HG03378 (cell line): ENCODE results near the gene GPR55.

ENCODE experiments used
- ATAC-seq: cut with Tn5 transposase; IDR thresholded peaks from one replicate; pipeline ENCODE4 v1.9.1; 2021; ENCODE audit warnings: mild to moderate bottlenecking, moderate library complexity; ENCODE audit not compliant: unreplicated experiment

GPR55 gene

DNA sequence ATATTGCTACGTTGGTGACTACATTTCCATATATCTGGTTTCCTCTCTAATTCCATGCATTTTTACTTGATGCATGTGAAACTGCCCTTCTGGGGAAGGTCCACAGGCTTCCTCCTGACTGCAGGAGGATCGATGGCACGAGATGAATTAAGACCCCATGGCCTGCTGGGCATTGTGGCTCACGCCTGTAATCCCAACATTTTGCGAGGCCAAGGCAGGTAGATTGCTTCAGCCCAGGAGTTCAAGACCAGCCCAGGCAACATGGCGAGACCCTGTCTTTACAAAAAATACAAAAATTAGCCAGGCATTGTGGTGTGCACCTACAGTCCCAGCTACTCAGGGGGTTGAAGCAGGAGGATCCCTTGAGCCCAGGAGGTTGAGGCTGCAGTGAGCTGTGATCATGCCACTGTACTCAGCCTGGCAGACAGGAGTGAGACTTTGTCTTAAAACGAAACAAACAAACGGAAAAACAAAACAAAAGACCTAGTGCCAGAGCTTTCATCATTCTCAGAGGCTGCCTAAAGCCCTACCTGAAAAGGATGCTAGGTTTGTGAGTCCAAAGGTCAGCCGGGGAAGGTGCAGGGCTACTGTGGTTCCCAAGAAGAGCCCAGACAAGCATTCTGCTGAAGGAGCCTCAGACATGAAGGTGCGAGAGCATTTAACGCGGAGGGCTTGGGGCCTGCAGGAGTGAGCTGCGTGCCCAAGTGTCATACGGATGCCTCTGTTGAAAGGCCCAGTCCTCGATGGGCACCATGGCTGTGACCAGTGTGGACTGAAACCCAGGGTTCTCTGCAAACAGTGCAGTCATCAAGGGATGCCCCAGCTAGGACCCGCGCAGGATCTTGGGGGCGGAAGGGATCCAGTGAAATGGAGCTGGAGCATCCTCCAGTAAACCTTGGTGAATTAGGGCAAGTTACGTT lies 21.6 kb downstream of the GPR55 start:
- no peak for ATAC-seq

DNA sequence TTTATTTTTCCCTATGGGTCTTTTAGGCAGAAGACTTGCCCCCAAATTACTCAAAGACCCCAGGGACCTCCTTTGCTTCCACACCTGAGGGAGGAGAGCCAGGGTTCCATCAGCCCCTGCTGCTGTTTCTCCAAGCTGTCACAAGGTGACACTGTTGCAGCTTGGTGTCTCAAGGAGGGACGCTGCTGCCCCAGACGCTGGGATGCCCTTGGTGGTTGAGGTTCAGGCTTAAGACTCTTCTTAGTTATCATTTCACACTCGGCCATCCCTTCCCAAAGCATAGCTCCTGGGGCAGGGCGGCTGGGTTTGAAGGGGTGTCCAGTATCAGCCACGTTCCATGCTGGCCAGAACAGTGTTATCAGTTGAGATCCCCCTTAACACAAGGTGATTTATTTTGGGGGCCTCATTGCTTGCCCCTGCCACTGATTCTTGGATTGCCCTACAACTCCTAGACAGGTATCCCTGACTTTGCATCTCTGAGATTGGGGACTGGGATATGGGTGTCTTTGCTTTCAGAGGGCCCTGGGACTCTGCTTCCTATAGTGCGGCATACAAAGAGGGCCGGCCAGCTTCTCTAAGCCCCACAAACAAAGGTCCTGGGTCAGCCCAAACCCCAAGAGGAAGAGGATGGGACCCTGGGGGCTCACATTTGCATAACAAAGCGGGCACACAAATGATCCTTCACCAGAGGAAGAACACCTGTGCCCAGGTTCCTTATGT lies 22.7 kb downstream of the GPR55 start:
- peak; percentile 65 for ATAC-seq

DNA sequence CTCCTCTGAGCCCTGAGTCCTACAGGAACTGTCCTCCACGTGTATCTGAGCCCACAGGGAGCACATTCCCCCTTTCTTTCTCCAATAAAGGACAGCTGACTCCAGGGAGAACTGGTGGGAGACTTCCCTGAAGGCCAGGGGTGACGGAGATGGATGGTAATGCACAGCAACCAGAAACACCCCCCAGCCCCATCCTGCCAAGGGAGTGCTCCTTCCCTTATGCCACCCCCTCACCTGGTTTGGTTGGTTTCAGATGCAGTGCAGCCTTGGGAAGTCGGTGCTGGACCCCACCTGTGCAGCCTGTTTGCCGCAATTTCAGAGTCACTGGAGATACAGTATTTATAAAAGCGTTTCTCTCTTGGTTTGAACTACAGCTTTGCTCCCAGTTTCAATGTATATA lies 24.0 kb downstream of the GPR55 start:
- ATAC-seq = no peak

DNA sequence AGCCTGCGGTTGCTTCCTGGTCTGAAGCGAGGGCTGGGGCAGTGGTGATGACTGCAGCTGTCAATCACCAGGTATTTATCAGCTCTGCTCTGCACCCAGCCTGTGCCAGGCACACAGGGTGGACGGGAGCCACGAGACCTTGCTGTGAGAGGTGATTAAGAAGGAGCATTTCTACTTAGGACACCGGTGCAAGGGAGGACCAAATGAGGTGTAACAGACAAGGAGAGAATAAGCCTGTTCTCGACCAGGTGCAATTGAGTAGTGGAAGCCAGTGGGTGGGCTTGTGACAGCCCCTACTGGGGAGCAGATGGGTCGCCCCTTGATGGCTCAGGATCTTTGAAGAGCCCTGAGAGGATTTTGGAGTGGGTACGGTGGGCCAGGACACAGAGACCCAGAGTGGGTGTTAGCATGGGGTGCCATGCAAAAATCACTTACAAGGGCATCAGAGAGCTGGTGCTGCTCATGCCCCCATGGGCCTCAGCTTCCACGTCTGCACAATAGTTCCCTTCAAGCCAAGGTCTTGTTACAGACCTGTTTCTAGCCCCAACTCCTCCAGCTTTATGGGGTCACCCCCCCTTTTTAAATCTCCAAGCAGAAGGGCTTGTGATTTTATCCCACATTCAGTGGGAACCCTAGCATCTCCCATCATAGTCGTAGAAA lies 24.6 kb downstream of the GPR55 start:
- ATAC-seq = no peak

DNA sequence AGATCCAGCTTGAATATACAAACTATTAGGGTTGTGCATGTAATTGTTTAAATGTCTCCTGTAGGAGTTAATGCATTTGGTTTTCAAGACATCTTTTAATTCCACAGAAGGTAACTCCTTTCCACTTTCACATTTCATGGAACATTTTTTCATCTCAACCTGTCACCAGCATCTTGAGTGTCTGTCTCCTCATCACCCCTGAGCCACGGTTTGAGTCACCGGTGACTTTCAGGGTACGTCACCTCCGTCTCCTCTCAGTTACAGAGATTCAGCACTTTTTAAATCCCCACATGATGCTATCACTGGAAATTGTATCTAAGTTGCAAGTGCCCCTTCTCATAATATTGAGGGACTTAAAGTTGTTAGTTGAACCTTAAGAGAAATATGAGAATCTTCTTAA lies 25.3 kb downstream of the GPR55 start:
- no peak for ATAC-seq

DNA sequence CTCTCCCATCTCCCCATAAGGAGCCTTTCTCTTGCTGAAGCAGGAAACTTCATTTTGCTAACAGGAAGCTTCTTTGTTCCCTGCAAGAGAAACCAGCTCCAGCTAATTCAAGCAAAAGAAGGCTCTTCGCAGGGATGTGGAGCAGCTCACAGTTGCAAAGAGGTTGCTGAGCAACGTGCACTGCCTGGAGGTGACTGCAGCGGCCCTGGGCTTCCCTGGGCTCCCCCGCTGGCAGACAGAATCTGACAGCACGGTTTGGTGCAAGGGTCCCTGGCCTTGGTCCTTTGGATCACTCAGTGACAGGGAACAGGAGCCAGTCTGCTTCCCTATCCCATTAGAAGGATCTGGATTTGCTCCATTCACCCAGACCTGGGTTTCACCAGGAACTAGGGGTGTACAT lies 25.8 kb downstream of the GPR55 start:
- no peak for ATAC-seq

DNA sequence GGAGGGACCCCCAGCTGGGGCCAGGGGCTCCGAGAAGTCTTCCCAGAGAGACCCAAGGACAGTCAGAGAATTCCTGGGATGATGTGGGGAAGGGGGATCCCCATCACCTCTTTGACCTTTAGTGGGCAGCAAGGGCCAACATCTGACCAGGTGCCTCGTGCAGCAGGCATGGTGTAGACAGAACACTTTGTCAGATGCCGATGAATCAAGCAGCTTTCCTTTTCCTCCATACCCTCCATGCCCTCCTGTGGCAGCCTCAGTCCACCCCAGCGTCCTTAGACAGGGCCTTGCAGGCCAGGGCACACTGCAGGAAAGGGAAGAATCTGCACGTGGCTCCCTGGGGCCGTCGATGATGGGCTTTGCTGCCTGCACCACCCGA lies 26.3 kb downstream of the GPR55 start:
- no peak for ATAC-seq

DNA sequence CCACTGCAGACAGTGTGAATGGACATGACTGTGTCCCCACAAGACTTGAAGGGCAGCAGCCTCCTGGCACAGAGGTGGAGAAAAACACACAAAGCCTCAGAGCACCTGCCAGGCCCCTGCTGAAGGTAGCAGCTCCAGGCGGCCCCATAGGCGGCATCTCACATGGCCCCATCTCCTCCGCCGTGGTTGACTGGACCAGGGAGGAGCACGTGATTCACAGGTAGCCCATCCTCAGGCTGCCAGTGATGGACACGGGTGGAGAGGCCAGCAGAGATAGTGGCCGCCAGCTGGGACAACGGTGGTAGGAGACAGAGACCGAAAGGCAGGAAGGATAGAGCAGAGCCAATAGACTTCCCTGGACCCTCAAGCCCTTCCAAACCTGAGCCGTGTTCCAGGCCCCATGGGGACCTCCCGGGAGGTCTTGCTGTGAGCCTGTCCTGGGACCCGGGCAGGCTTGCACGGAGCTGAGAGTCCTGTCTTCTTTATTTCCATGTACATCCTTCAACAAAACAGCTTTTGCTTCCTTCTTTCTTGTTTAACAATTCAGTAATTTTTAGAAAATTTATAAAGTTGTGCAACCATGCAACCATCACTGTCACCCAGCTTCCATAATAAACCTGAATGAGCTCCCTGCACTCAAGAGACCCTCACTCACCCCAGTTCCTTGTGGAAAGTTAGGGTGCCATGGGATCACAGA lies 26.9 kb downstream of the GPR55 start:
- no peak for ATAC-seq

DNA sequence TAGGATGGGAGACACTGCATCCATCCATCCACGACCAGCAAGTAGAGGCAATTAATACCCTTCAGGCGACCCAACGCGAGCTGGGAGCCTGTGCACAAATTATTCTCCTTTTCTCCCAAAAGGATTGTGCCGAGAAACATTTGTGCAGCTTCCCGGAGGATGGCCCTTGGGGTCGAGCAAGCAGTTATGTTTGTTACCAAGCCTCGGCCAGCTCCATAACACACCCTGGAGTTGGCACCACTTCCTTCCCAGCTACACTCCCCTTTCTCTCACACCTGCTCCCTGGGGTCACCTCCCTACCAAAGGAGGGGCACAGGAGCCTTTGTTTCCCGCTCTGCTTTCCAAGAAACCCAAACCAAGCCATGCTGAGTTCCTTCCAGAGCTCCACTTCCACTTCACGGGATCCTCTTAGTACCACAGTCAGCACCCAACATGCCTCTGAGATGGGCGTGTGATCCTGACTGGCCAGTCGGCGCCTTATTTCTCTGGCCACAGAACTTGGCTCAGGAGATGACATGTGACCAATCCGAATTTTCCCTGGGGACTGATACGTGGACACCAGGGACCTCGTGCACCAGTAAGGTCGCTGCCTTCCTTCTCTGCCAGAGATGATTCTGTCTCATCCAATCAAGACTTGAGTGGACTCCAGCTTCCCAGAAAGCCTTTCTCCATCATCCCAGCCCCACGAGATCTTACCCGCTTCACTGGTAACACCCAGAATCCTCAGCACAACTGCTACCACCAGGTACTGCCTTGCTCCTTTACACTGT lies 28.5 kb downstream of the GPR55 start:
- no peak for ATAC-seq

DNA sequence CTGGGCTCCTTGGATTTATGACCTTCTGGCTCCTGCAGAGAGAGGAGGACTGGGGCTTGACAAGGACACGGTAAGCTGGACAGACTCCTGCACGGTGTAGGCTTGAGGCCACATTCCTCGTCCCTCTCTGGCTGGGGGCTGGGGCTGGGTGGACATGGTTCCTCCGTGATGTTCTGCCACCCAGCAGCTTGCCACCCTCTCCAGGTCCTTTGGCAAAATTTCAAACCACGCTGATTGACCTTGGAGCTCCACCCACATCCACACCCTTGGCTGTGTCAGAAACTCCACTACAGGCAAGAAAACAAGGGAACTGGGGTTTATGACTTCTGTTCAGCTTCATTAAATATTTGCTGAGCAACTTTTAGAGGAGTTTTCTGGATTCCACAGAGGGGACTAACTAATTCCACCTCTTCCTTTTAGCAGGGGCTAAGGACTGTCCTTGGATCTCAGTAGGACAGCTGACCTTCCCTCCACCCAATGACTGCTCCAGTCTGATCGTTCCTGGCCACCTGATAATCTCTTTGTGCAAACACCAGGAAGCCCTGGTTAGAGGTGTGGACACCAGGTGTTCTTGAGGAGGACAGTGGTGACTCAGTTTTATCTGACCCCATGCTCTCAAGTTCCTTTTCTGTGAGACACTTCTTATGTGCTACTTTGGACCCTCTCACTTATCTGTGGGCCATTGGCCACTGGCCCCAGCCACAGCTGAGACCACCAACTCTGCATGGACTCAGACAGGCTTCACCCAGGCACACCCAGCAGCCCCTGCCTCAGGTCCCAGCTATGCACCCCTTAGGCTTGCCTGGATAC lies 29.3 kb downstream of the GPR55 start:
- no peak for ATAC-seq

DNA sequence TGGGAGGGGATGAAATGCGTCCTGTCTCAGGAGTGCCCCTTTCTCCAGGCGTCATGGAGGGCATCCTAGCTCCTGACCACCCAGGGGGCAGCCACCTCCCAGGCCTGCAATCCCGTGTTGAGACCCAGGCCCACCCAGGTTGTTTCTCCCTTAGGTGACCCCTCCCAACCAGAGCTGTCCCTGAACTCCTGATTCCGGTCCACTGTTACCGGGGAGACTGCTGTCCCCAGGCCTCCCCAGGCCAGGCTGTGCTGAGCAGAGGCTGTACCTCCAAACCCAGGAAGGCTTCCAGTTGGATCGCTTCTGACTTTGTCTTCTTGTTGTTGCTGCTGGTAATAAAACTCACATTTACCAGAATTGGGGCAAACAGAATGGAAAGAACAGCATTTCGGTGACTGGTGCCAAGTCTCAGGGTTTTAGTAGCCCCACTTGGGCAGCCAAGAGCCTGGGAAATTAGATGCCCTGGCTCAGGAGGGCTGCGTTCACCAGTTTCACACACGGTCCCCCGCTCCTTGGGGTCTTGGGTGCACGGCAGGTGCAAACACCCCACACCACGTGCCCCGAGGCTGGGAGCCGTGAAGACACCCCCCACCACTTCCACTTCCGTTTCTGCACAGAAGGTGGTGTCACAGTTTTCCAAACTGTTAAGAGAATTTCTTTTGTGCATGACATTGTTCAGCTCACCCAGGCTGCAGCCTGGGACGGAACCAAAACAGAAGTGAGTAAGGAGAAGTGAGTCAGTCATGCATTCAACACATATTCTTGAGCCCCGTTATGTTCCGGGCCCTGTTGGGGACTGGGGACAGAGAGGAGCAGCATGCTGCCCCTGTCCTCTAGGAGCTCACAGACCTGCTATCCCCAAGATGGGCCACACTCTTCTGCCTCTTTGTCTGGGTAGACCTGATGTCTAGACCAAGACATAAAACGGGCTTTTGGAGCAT lies 30.9 kb downstream of the GPR55 start:
- no peak for ATAC-seq

DNA sequence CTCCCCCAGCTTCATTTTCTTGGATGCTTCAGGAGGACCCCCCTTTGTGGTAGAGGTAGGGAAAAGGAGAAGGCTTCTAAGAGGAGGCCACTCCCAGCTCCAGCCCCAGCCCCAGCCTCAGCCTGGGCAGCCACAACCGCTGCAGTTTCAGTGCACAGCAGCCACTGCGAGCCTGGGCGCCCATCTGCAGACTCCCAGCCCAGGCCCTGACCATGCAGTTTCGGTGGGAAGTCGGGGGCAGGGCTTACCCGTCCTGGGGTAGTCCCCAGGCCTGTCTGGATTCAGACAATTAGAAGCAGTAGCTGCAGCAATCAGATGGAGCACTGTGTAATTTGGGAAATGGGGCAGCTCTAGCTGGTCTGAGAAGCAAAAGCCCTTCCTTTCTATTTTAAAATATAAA lies 31.7 kb downstream of the GPR55 start:
- no peak for ATAC-seq

DNA sequence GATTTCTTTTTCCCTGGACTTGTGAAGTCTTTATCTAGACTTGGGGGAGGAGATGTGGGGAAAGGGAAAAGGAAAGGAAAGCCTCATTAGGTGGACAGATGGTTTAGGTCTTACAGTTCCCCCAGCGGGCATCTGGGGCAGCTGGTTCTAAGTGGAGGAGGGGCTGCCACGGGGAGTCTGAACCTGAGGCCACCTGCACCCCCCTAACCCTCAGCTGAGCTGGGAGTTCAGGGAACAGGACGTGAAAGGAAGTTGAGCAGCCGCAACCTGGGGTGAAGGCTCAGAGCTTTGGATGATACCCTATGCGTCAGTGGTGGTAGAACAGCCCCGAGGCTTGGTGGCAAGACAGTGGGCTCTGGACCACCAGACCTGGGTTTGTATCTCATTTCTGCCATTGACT lies 33.5 kb downstream of the GPR55 start:
- no peak for ATAC-seq

DNA sequence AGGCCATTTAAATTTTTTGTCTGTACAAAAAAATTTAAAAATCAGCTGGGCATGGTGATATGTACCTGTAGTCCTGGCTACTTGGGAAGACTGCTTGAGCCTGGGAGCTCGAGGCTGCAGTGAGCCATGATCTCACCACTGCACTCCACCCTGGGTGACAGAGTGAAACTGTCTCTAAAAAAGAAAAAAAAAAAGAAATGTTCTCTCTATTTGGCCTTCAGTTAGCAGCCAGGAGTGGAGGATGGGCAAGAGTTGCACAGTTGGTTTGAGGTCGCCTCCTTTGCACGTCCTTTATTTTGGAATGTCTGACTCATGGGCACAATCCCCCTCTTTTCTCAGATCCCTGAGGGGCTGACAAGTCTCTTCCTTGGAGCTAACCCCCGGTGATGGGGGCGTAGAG lies 34.0 kb downstream of the GPR55 start:
- no peak for ATAC-seq

DNA sequence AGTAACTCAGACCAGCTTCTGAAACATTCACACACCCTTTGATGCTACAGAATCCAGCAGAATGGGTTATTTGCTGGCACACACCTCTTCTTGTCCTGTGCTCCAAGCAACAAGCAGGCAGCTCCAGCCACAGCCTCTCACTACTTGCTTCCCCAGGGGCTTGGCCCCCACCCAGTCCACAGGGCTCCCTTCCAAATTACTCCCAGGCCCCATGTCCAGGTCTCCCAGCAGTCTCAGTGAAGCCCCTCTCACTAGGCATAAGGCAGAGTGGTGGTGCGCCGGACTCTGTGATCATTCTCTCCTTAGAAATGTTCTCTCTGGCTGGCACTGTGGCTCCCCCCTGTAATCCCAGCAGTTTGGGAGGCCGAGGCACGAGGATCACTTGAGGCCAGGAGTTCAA lies 34.4 kb downstream of the GPR55 start:
- no peak for ATAC-seq

DNA sequence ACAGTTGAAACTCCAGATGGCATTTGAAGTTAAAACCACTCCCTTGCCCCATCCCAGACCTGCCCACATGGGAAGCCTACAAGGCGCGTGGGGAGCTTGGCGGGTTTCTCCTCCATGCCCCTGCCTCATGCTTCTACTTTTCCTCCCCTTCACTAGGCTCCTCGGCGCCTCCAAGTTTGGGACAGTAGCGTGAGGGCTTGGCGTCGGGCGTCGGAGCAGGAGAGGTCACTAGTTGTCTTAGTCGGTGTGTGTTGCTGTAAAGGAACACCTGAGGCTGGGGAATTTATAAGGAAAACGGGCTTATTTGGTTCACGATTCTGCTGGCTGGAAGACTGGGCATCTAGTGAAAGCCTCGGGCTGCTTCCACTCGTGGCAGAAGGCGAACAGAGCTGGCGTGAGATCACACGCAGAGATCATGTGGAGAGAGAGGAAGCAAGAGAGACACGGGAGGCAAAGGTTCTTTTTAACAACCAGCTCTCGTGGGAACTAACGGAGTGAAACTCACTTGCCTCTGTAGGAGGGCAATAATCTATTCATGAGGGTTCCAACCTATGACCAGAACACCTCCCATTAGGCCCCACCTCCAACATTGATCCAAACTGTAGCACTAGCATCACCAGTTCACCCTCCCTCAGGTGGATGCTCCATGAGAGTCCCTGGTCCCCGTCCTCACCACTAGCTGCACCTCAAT lies 35.0 kb downstream of the GPR55 start:
- no peak for ATAC-seq

DNA sequence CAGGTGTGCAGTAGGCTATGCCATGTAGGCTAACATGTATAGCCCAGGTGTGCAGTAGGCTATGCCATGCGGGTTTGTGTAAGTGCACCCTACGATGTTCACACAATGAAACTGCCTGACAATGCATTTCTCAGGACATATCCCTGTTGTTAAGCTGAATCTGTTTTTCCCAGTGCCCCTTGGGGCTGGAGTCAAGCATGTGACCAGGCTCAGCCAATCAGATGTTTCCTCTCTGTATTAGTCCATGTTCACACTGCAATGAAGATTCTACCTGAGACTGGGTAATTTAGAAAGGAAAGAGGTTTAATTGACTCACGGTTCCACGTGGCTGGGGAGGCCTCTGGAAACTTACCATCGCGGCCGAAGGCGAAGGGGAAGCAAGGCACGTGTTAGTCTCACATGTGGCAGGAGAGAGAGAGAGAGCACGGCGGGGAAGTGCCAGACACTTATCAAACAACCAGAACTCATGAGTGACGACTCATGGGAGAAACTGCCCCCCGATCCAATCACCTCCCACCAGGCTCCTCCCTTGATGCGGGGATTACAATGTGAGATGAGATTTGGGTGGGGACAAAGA lies 36.1 kb downstream of the GPR55 start:
- no peak for ATAC-seq

DNA sequence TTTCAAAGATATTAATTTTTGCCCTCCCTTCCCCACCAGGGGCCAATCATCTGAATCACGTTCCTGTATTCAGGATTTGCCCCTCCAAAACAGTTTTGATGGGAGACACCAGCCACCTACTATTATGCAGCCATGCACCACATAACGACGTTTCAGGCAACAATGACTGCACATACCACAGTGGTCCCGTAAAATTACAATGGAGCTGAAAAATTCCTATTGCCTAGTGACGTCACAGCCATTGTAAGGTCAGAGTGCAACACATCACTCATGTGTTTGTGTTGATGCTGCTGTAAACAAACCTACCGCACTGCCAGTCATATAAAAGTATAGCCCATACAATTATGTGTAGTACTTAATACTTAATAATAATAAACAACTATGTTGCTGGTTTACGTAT lies 37.7 kb downstream of the GPR55 start:
- no peak for ATAC-seq
